HG02588 (cell line): ENCODE measurements around the gene RASSF8.

Source experiments
- ATAC-seq: cut with Tn5 transposase; IDR thresholded peaks from one replicate; pipeline ENCODE4 v1.9.1; 2021; ENCODE audit warnings: mild to moderate bottlenecking, moderate library complexity; ENCODE audit not compliant: unreplicated experiment

RASSF8 gene

GRCh38 chr12:25958428-25959070 is at the start of gene RASSF8:
Gene RASSF8 (plus strand): TSS chr12:25958682. CDS start chr12:26055344, 96,662 bp downstream.
- ATAC-seq, result peak; percentile 82

- ATAC-seq, result no peak
These were observed 43.9 kb upstream of the RASSF8 start for GRCh38 chr12:25914551-25914950.

- no peak for ATAC-seq
These were observed 33.9 kb upstream of the RASSF8 start for GRCh38 chr12:25924491-25925001.

- no peak for ATAC-seq
These were observed 33.4 kb upstream of the RASSF8 start for GRCh38 chr12:25925064-25925463.

- no peak for ATAC-seq
These were observed 31.9 kb upstream of the RASSF8 start for GRCh38 chr12:25926536-25926935.

GRCh38 chr12:25929142-25929541 is 29.3 kb upstream of the RASSF8 start:
- ATAC-seq, result no peak

GRCh38 chr12:25932971-25933370 is 25.5 kb upstream of the RASSF8 start:
- no peak for ATAC-seq

GRCh38 chr12:25934456-25934855 is 24.0 kb upstream of the RASSF8 start:
- no peak for ATAC-seq

GRCh38 chr12:25935355-25936144 is 22.9 kb upstream of the RASSF8 start:
- ATAC-seq, result no peak

GRCh38 chr12:25937096-25937495 is 21.4 kb upstream of the RASSF8 start:
- no peak for ATAC-seq

GRCh38 chr12:25938581-25938980 is 19.9 kb upstream of the RASSF8 start:
- ATAC-seq, result no peak

GRCh38 chr12:25939606-25940005 is 18.9 kb upstream of the RASSF8 start:
- ATAC-seq, result no peak

GRCh38 chr12:25940886-25941285 is 17.6 kb upstream of the RASSF8 start:
- ATAC-seq, result no peak

- ATAC-seq, result no peak
These were observed 15.8 kb upstream of the RASSF8 start for GRCh38 chr12:25942709-25943108.

- no peak for ATAC-seq
These were observed 14.5 kb upstream of the RASSF8 start for GRCh38 chr12:25943940-25944339.

GRCh38 chr12:25949343-25949742 is 9.1 kb upstream of the RASSF8 start:
- ATAC-seq, result no peak

- no peak for ATAC-seq
These were observed 8.0 kb upstream of the RASSF8 start for GRCh38 chr12:25950329-25951115.

GRCh38 chr12:25957793-25958427 is 572 bp upstream of the RASSF8 start:
- ATAC-seq, result no peak

- peak; percentile 49 for ATAC-seq
These were observed 834 bp downstream of the RASSF8 start for GRCh38 chr12:25959071-25959961.

- ATAC-seq, result no peak
These were observed 1.7 kb downstream of the RASSF8 start for GRCh38 chr12:25960143-25960542.
